ENCODE results near the gene DGKQ.

The DGKQ gene

DNA sequence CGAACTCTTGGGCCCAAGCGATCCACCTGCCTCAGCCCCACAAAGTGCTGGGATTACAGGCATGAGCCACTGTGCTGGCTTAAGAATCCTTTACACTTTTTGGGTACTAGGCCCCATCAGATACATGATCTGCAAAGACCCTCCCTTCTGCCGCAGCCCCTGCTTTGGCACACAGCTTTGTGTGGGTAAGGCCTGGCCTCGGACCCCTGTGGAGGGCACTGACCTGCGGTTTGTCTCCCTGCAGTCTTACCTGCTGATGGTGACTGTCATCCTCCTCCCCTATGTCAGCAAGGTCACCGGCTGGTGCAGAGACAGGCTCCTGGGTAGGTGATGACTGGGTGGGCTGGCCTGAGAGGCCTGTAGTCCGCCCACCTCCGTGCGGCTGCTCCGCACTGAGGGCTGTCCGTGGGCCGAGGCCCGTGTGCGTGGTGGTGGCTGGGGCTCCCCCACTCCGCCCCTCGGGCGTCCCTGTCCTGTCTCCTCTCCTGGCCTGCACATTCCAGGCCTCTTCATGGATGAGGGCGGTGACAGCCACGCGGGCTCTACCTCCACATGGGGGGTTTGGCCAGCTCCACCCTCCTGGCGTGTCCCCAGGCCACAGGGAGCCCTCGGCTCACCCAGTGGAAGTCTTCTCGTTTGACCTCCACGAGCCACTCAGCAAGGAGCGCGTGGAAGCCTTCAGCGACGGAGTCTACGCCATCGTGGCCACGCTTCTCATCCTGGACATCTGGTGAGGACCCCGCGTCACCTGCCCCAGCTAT, 18.0 kb downstream of the DGKQ start:
- TF ChIP-seq EZH2phosphoT487 (IDR thresholded peaks at IDR 0.05; ENCODE audit: borderline replicate concordance, low read length) = no peak
- TF ChIP-seq, protein P1, sequence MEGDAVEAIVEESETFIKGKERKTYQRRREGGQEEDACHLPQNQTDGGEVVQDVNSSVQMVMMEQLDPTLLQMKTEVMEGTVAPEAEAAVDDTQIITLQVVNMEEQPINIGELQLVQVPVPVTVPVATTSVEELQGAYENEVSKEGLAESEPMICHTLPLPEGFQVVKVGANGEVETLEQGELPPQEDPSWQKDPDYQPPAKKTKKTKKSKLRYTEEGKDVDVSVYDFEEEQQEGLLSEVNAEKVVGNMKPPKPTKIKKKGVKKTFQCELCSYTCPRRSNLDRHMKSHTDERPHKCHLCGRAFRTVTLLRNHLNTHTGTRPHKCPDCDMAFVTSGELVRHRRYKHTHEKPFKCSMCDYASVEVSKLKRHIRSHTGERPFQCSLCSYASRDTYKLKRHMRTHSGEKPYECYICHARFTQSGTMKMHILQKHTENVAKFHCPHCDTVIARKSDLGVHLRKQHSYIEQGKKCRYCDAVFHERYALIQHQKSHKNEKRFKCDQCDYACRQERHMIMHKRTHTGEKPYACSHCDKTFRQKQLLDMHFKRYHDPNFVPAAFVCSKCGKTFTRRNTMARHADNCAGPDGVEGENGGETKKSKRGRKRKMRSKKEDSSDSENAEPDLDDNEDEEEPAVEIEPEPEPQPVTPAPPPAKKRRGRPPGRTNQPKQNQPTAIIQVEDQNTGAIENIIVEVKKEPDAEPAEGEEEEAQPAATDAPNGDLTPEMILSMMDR (IDR thresholded peaks at IDR 0.05; ENCODE audit: low read depth, low read length, poor library complexity, severe bottlenecking) = no peak
- Histone ChIP-seq H3F3A (ENCODE audit: control insufficient read depth, insufficient read depth) (no peaks in the 10 kb centered on the region), H3K9me3 (ENCODE audit: control insufficient read depth, insufficient read depth, low read length) (no peaks in the 10 kb centered on the region)

DNA sequence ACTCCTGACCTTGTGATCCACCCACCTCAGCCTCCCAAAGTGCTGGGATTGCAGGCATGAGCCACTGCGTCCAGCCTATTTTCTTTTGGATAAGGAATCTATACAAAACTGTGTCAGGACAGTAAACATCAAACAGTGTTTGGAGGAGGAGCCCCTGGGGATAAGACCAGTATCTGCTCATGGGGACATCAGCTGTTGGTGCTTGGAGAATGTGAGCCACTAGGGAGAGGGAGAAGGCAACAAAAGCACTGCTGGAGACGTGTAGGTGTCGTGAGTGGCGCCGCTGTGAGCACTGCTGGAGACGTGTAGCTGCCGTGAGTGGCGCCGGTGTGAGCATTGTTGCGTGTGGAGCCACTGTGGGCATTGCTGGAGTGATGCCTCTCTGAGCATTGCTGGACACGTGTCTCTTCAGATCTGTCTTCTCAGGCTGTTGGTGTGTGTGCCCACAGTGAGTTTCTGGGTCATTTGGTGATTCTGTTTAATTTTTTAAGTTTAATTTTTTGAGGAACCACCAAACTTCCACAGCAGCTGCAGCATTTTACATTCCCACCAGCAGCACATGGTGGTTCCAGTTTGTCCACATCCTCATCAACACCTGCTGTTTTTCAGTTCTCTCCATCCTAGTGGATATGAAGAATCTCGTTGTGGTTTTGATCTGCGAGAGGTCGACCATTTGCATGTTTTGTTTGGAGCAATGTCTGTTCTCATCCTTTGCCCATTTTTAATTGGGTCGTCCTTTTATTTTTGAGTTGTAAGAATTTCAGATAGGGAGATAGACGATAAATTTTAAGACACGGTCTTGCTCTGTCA, 19.0 kb downstream of the DGKQ start:
- no peak overlapping the region for H3K4me3 ChIP-seq (ENCODE audit: low read length)
- H3K4me2 ChIP-seq (ENCODE audit: low read length) = no peak overlapping the region
- no peaks in the 10 kb centered on the region for H3F3A ChIP-seq (ENCODE audit: control insufficient read depth, insufficient read depth)
- no peaks in the 10 kb centered on the region for H3K9me3 ChIP-seq (ENCODE audit: control insufficient read depth, insufficient read depth, low read length)
- no peaks in the 10 kb centered on the region for H3K79me2 ChIP-seq (ENCODE audit: control insufficient read depth, low read length)
- H3K4me1 ChIP-seq (ENCODE audit: control insufficient read depth, low read length) = no peaks in the 10 kb centered on the region
- no peaks in the 10 kb centered on the region for H4K20me1 ChIP-seq (ENCODE audit: control insufficient read depth, insufficient read depth, low read depth, low read length)
- H3K27me3 ChIP-seq (ENCODE audit: control insufficient read depth, low read length) = no peaks in the 10 kb centered on the region
- no peak overlapping the region for H3K27ac ChIP-seq (ENCODE audit: low read depth, low read length)
- TF ChIP-seq, protein P1 (IDR thresholded peaks at IDR 0.05; ENCODE audit: low read depth, low read length, poor library complexity, severe bottlenecking) = no peak
- no peak for TF ChIP-seq EZH2phosphoT487 (IDR thresholded peaks at IDR 0.05; ENCODE audit: borderline replicate concordance, low read length)
- no peaks in the 10 kb centered on the region for H3K36me3 ChIP-seq (ENCODE audit: control insufficient read depth, low read length)
- H3K9me2 ChIP-seq (replicated peaks; ENCODE audit: control insufficient read depth, low read length) = no peaks in the 10 kb centered on the region

More for the DNA sequence above, 18.0 kb downstream of the DGKQ start:
- no peak overlapping the region for H3K27ac ChIP-seq (ENCODE audit: low read depth, low read length)
- no peaks in the 10 kb centered on the region for H3K4me1 ChIP-seq (ENCODE audit: control insufficient read depth, low read length)
- no peaks in the 10 kb centered on the region for H3K79me2 ChIP-seq (ENCODE audit: control insufficient read depth, low read length)
- H3K9me2 ChIP-seq (replicated peaks; ENCODE audit: control insufficient read depth, low read length) = no peaks in the 10 kb centered on the region
- H3K27me3 ChIP-seq (ENCODE audit: control insufficient read depth, low read length) = no peaks in the 10 kb centered on the region
- no peaks in the 10 kb centered on the region for H3K36me3 ChIP-seq (ENCODE audit: control insufficient read depth, low read length)
- H4K20me1 ChIP-seq (ENCODE audit: control insufficient read depth, insufficient read depth, low read depth, low read length) = no peaks in the 10 kb centered on the region
- H3K4me2 ChIP-seq (ENCODE audit: low read length) = no peak overlapping the region
- no peak overlapping the region for H3K4me3 ChIP-seq (ENCODE audit: low read length)

DNA sequence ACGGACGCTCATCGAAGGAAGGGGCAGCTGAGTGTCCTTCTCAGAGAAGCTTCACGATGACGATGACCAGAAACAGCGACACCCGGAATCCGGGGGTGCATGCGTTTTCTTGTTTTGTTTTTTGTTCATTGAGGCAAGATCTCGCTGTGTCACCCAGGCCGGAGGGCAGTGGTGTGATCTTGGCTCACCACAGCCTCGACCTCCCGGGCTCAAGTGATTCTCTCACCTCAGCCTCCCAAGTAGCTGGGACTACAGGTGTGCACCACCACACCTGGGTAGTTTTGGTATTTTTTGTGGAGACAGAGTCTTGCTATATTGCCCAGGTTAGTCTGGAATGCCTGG, 19.8 kb downstream of the DGKQ start:
- 0 out of 2 replicates have a peak, but pooled peaks cover 7% of the 10 kb centered on the region for H4K20me1 ChIP-seq (ENCODE audit: control insufficient read depth, insufficient read depth, low read depth, low read length)
- H3K36me3 ChIP-seq (ENCODE audit: control insufficient read depth, low read length) = no peaks in the 10 kb centered on the region
- H3K79me2 ChIP-seq (ENCODE audit: control insufficient read depth, low read length) = no peaks in the 10 kb centered on the region
- H3K27me3 ChIP-seq (ENCODE audit: control insufficient read depth, low read length) = no peaks in the 10 kb centered on the region
- no peaks in the 10 kb centered on the region for H3K9me3 ChIP-seq (ENCODE audit: control insufficient read depth, insufficient read depth, low read length)
- no peaks in the 10 kb centered on the region for H3F3A ChIP-seq (ENCODE audit: control insufficient read depth, insufficient read depth)
- no peak overlapping the region for H3K4me3 ChIP-seq (ENCODE audit: low read length)
- no peak overlapping the region for H3K27ac ChIP-seq (ENCODE audit: low read depth, low read length)
- no peak overlapping the region for H3K4me2 ChIP-seq (ENCODE audit: low read length)
- no peak for TF ChIP-seq EZH2phosphoT487 (IDR thresholded peaks at IDR 0.05; ENCODE audit: borderline replicate concordance, low read length)
- TF ChIP-seq, protein P1 (IDR thresholded peaks at IDR 0.05; ENCODE audit: low read depth, low read length, poor library complexity, severe bottlenecking) = no peak
- no peaks in the 10 kb centered on the region for H3K4me1 ChIP-seq (ENCODE audit: control insufficient read depth, low read length)
- no peaks in the 10 kb centered on the region for H3K9me2 ChIP-seq (replicated peaks; ENCODE audit: control insufficient read depth, low read length)

Data from DOHH2 (cell line).